Femur (tissue), 1 donor: ENCODE measurements around the gene ZNF614.
"Not testable (repeated sequence)": the region's sequence is repeated elsewhere in the genome, so short reads cannot be mapped to it uniquely, and the experiment has no call there.

Experiments used
- DNase-seq: peaks from one replicate; pipeline ENCODE4 v3.0.0-alpha.2; 2017

ZNF614 gene

GRCh38 chr19:51986309-51987291, 41.6 kb downstream of the ZNF614 start, which contains the start of gene ZNF350:
Gene ZNF350, minus strand, starts transcription at chr19:51986840. Its CDS starts 12,480 bp downstream, at chr19:51974360.
- peak; percentile 97 for DNase-seq

GRCh38 chr19:51983361-51983760, 44.8 kb downstream of the ZNF614 start:
- DNase-seq, result no peak

GRCh38 chr19:51980926-51981325, 47.3 kb downstream of the ZNF614 start:
- DNase-seq, result not testable (repeated sequence)

- DNase-seq, result no peak
Measured at GRCh38 chr19:51980116-51980736, 48.0 kb downstream of the ZNF614 start.

- no peak for DNase-seq
Measured at GRCh38 chr19:51978882-51979281, 49.3 kb downstream of the ZNF614 start.

- DNase-seq, result no peak
Measured at GRCh38 chr19:51977346-51977745, 50.8 kb downstream of the ZNF614 start.

GRCh38 chr19:51976852-51977251, 51.3 kb downstream of the ZNF614 start:
- no peak for DNase-seq

- DNase-seq, result not testable (repeated sequence)
Measured at GRCh38 chr19:51975787-51976186, 52.4 kb downstream of the ZNF614 start.

GRCh38 chr19:51971624-51972023, 56.6 kb downstream of the ZNF614 start:
- no peak for DNase-seq

- no peak for DNase-seq
Measured at GRCh38 chr19:51970718-51971117, 57.5 kb downstream of the ZNF614 start.

- DNase-seq, result no peak
Measured at GRCh38 chr19:51965583-51965982, 62.6 kb downstream of the ZNF614 start.
